GM19035 (cell line): ENCODE data around the gene LRRK1.

ENCODE experiments used
- ATAC-seq: cut with Tn5 transposase; IDR thresholded peaks from one replicate; pipeline ENCODE4 v1.9.1; 2021; ENCODE audit not compliant: unreplicated experiment

The LRRK1 gene, protein sequence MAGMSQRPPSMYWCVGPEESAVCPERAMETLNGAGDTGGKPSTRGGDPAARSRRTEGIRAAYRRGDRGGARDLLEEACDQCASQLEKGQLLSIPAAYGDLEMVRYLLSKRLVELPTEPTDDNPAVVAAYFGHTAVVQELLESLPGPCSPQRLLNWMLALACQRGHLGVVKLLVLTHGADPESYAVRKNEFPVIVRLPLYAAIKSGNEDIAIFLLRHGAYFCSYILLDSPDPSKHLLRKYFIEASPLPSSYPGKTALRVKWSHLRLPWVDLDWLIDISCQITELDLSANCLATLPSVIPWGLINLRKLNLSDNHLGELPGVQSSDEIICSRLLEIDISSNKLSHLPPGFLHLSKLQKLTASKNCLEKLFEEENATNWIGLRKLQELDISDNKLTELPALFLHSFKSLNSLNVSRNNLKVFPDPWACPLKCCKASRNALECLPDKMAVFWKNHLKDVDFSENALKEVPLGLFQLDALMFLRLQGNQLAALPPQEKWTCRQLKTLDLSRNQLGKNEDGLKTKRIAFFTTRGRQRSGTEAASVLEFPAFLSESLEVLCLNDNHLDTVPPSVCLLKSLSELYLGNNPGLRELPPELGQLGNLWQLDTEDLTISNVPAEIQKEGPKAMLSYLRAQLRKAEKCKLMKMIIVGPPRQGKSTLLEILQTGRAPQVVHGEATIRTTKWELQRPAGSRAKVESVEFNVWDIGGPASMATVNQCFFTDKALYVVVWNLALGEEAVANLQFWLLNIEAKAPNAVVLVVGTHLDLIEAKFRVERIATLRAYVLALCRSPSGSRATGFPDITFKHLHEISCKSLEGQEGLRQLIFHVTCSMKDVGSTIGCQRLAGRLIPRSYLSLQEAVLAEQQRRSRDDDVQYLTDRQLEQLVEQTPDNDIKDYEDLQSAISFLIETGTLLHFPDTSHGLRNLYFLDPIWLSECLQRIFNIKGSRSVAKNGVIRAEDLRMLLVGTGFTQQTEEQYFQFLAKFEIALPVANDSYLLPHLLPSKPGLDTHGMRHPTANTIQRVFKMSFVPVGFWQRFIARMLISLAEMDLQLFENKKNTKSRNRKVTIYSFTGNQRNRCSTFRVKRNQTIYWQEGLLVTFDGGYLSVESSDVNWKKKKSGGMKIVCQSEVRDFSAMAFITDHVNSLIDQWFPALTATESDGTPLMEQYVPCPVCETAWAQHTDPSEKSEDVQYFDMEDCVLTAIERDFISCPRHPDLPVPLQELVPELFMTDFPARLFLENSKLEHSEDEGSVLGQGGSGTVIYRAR (N-terminal part only)

DNA sequence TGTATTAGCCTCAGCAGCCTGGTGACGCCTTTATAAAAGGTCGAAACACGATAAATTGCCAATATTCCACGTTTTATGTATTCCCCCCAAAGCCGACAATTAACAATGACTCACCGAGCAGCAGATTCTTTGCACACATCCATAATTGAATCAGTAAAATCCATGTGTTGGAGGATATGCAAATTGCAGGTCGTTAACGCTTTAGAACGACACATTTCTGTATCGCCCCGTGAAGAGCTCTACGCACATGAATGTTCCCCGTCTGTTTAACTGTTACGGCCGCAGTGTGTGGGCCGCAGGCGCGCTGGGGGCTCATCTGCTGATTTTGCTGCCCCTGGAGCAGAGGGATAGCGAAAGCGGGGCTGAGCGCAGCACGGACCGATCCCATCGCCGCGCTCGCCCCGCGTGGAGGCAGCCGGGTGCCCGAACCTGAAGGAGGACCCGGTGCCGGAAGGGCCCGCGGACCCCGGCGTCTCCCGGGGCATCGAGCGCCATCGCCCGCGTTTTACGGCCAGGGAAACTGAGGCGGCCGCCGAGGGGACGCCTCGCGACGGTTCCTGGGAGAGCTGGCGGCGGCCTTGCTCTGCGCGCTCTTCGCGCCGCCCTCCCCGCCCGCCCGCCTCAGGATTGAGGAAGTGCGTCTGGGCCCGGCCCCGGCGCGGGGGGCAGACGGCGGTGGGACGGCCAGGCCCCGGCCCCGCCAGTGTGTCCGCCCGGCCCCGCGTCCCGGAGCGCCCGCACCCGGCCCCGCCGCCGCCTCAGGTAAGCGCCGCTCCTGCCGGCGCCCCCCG, at the start of gene LRRK1:
TSS of gene LRRK1 (plus strand) at position 668 of the 791 bp plus-strand sequence. CDS start 5,276 bp downstream, outside the sequence.
- no peak for ATAC-seq

DNA sequence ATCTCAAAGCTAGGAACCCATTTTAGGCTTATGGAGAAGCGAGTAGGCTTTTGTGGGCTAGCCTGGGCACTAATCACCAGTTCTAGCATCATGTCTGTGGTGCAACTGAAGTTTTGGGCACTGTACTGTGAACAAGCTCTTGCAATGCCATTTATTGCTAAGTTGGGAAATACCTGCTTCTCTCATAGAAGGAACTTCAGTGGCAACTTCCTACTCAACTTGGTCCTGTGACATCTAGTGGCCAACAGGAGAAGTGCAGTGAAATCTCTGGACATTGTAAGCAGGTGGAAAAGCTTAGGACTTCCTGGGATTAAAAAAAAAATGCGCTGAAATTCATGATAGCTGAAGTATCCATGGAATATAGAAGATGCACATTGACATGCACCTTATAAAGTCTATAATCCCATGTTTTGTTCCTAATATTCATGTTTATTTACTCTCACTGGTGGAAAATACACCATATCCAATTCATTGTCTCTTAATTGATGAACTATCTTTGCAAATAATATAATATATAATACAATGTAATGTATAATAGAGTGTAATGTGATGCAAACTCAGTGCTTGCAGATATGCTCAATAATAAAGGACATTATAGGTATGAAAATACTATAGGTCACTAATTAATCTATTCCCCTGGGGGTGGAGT, 46.0 kb upstream of the LRRK1 start:
- peak; percentile 78 for ATAC-seq

DNA sequence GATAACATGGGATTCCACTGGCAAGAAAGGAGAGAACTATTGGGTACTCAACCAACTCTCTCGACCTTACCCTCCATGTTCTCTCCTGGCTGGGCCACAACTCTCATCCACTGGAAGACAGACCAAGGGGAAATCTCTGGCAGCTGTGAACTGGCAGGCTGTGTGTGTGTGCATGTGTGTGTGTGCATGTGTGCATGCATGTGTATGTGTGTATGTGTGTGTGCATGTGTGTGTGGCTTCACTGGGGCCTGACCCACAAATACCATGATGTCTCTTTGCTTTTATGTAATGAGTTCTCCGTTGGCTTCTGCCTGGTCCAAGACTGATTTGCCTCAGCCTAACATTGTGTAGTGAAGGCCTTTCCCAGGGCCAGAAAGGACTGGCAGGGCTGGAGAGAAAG, 43.7 kb upstream of the LRRK1 start:
- ATAC-seq, result no peak

- ATAC-seq, result no peak
Observed at GRCh38 chr15:100875976-100876375, 43.2 kb upstream of the LRRK1 start.

- ATAC-seq, result no peak
Observed at GRCh38 chr15:100877551-100877950, 41.6 kb upstream of the LRRK1 start.

GRCh38 chr15:100878130-100878529, 41.0 kb upstream of the LRRK1 start:
- no peak for ATAC-seq

GRCh38 chr15:100878648-100879047, 40.5 kb upstream of the LRRK1 start:
- ATAC-seq, result no peak

- peak; percentile 34 for ATAC-seq
Observed at GRCh38 chr15:100879061-100879463, 40.1 kb upstream of the LRRK1 start.

DNA sequence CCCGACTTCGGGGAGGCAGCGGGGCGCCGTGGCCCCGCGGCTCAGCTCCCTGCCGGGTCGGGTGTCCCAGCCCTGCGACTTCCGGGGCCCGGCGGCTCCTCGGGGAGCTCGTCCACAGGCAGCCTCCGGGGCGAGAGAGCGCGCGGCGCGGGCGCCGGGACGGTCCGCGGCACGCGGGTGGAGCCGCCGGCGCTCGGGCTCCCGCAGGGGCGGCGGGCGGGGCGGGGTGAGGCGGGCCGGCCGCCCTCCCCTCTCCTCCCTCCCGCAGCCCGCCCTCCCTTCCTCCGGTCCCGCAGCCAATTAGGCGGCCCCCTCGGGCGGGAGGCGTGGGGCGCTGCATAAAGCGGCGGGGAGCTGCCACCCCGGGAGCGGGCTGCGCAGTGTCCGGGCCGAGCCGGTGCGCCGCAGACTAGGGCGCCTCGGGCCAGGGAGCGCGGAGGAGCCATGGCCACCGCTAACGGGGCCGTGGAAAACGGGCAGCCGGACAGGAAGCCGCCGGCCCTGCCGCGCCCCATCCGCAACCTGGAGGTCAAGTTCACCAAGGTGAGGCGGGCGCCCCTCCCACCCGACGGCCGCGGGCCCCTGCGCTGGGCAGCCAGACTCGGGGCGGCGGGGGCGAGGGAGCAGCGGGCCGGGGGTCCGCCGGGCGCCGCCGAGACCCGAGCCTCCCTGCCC, 39.6 kb upstream of the LRRK1 start, which contains the start of gene ALDH1A3:
TSS of gene ALDH1A3 (plus strand) at position 368 of the 675 bp plus-strand sequence. CDS start at position 445, 77 bp downstream.
- peak; percentile 46 for ATAC-seq

DNA sequence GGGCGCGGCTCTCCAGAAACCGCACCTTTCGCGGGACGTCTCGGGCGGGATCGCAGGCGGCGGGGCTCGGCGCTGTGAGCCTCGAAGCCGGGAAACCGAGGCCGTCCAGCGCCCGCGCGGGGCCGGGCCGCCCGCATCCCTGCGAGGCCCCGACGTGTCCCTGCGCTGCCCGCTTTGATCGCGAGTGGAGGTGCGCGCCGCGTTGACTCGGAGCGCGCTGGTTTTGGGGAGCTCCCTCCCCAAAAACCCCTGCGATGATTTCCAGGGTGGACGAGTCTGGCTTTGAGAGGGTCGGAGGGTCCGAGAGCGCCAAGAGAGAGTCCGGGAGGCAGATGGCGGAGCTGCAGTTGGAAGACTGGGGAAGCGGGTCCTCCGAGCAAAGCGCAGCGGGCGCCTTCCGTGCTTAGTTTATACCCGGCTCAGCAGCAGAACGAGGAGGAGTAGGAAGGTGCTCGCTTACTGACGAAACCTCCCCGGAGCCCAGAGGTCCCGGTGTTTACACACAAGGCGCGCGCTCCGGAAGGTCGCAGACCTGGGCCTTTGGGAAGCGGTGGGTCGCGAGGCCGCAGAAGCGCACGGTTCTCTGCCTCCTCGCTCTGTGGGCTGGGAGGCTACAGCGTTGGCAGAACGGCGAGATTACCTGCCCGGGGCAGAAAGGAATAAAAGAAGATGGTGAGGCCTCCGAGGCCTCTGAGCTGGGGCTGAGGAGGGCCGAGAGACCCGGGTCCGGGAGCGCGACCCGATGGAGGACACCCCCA, 38.8 kb upstream of the LRRK1 start:
- ATAC-seq, result no peak

DNA sequence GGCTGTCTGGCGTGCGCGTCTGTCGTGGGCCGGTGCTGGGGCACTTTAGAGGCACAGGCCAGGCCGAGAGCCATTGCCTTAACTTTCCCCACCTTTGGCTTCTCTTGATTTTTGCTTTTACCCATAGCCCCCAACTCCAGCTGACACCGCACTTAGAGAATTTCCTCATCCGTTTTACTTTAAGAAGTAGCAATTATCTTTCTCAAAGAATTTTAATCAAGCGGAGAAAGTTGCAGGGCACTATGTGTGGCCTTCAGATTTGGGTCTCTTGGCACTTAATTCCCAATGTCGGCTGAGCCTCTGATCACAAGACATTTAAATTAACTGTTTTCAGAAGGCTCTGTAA, 38.3 kb upstream of the LRRK1 start:
- ATAC-seq, result no peak

GRCh38 chr15:100881573-100882336, 37.4 kb upstream of the LRRK1 start:
- no peak for ATAC-seq

DNA sequence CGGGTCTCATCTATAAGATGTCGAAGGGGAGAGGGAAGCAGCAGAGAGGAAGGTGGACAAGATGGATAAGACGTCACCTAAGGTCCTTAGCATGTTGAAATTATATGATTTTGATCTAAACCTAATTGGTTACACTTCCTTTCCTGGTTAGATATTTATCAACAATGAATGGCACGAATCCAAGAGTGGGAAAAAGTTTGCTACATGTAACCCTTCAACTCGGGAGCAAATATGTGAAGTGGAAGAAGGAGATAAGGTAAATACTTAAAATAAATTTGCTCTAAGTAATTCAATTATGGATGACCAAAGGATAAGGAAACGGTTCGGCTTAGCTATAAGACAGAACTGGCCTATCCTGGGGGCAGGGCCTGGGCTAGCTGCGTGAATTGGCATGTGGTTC, 34.0 kb upstream of the LRRK1 start:
- no peak for ATAC-seq

GRCh38 chr15:100885811-100886210, 33.3 kb upstream of the LRRK1 start:
- no peak for ATAC-seq

GRCh38 chr15:100887211-100887913, 31.8 kb upstream of the LRRK1 start:
- ATAC-seq, result no peak

GRCh38 chr15:100889385-100890050, 29.6 kb upstream of the LRRK1 start:
- ATAC-seq, result no peak
